HepG2 (cell line): ENCODE measurements around the gene KTN1. TPM values are rescaled to one million over a fixed set of nuclear protein-coding genes. Genes with fewer than 3 reads are reported as not detected.
A peak's percentile ranks its signal among the peaks of the same experiment; 100 is the strongest.

Experiments used
- CSRNP1 ChIP-seq: sonication (generic); formaldehyde crosslinking; IDR thresholded peaks from 2 replicates; pipeline ENCODE4 v1.8.1; 2023; ENCODE audit warnings: mild to moderate bottlenecking, missing genetic modification reagents
- FOXK2 ChIP-seq: fragments of 450-650 bp; IDR thresholded peaks from 2 replicates; pipeline ENCODE4 v1.6.1; 2016
- GATAD1 ChIP-seq: IDR thresholded peaks from 2 replicates; pipeline ENCODE4 v1.6.1; 2016; ENCODE audit warnings: missing genetic modification reagents, missing compliant biosample characterization
- HOXA3 ChIP-seq: sonication (generic); formaldehyde crosslinking; IDR thresholded peaks from 2 replicates; pipeline ENCODE4 v1.5.0; 2020; ENCODE audit warnings: missing genetic modification reagents
- KAT8 ChIP-seq: IDR thresholded peaks from 2 replicates; pipeline ENCODE4 v1.6.1; 2016; ENCODE audit warnings: missing genetic modification reagents, missing compliant biosample characterization
- KDM3A ChIP-seq: IDR thresholded peaks from 2 replicates; pipeline ENCODE4 v1.6.1; 2018; ENCODE audit warnings: low read depth, missing compliant biosample characterization
- MAZ ChIP-seq, 2 experiments: sonication (generic) in 1 of 2; formaldehyde crosslinking in 1 of 2; IDR thresholded peaks; 2 replicates each; pipeline versions ENCODE4 v1.5.0 to v1.6.1; 2012 to 2020; ENCODE audit warnings: low read depth in 2 of 2, mild to moderate bottlenecking in 2 of 2, borderline replicate concordance in 1 of 2, improper control_type of control experiment in 1 of 2, low read length in 1 of 2, missing genetic modification reagents in 1 of 2, moderate library complexity in 1 of 2
- RORA ChIP-seq: sonication (generic); formaldehyde crosslinking; IDR thresholded peaks from 2 replicates; pipeline ENCODE4 v1.5.0; 2020; ENCODE audit warnings: mild to moderate bottlenecking, missing genetic modification reagents, moderate library complexity
- SRY ChIP-seq: sonication (generic); formaldehyde crosslinking; IDR thresholded peaks from 2 replicates; pipeline ENCODE4 v1.8.0; 2022; ENCODE audit warnings: mild to moderate bottlenecking, missing genetic modification reagents
- TCF12 ChIP-seq, 2 experiments: fragments of 450-650 bp in 1 of 2; sonication (generic) in 1 of 2; formaldehyde crosslinking in 1 of 2; IDR thresholded peaks; 2 replicates each; pipeline versions ENCODE4 v1.6.1 to v1.8.0; 2017 to 2022; ENCODE audit warnings: antibody characterized with exemption in 1 of 2, mild to moderate bottlenecking in 1 of 2, missing genetic modification reagents in 1 of 2, moderate library complexity in 1 of 2
- ZBTB10 ChIP-seq: sonication (generic); formaldehyde crosslinking; IDR thresholded peaks from 2 replicates; pipeline ENCODE4 v1.4.0; 2020; ENCODE audit warnings: missing genetic modification reagents, borderline replicate concordance
- ZNF737 ChIP-seq: sonication (generic); formaldehyde crosslinking; IDR thresholded peaks from 2 replicates; pipeline ENCODE4 v1.5.0; 2020; ENCODE audit warnings: missing genetic modification reagents, mild to moderate bottlenecking, borderline replicate concordance
- ZNF770 ChIP-seq: sonication (generic); formaldehyde crosslinking; IDR thresholded peaks from 2 replicates; pipeline ENCODE4 v1.5.0; 2020; ENCODE audit warnings: mild to moderate bottlenecking, missing genetic modification reagents
- ZSCAN31 ChIP-seq: sonication (generic); formaldehyde crosslinking; IDR thresholded peaks from 2 replicates; pipeline ENCODE4 v1.5.0; 2020; ENCODE audit warnings: low read depth, mild to moderate bottlenecking, missing genetic modification reagents
- polyA plus RNA-seq, 8 experiments: library from polyadenylated mRNA; depleted of rRNA in 3 of 8; stranded (reverse) in 7 of 8; unstranded in 1 of 8; fragments of >200 nt; fragmentation: Illumina TruSeq in 4 of 8; extraction: Trizol in 4 of 8; gene quantifications; 2 replicates each; pipeline versions ENCODE4 v1.2.1 to v1.2.3, GENCODE V29; 2011 to 2016; ENCODE audit warnings: low read depth in 4 of 8, missing spikeins in 1 of 8, mixed read lengths in 1 of 8; ENCODE audit not compliant: insufficient read depth in 1 of 8
- total RNA-seq, 5 experiments: library from RNA; depleted of rRNA; stranded (reverse); fragments of >200 nt; fragmentation: Illumina TruSeq; extraction: Trizol; gene quantifications; 2 replicates each; pipeline ENCODE4 v1.2.3, GENCODE V29; 2016; ENCODE audit warnings: low read depth in 1 of 5
- TF ChIP-seq, protein P1 (sequence below): sonication (generic); formaldehyde crosslinking; IDR thresholded peaks from 2 replicates; pipeline ENCODE4 v1.5.1; 2020; ENCODE audit warnings: mild to moderate bottlenecking, moderate library complexity, missing genetic modification reagents
- TF ChIP-seq, protein P2 (sequence below): sonication (generic); formaldehyde crosslinking; IDR thresholded peaks from 2 replicates; pipeline ENCODE4 v1.5.1; 2020; ENCODE audit warnings: missing genetic modification reagents, mild to moderate bottlenecking, borderline replicate concordance
- TF ChIP-seq, protein P3 (sequence below): sonication (generic); formaldehyde crosslinking; IDR thresholded peaks from 2 replicates; pipeline ENCODE4 v1.4.0; 2020; ENCODE audit warnings: missing genetic modification reagents

KTN1 gene
- total and polyA plus RNA-seq, 2 of the 13 experiments (the other 11 are each of a cell fraction or from before 2014, with no cell fraction given), result 60.6 to 169 TPM

DNA sequence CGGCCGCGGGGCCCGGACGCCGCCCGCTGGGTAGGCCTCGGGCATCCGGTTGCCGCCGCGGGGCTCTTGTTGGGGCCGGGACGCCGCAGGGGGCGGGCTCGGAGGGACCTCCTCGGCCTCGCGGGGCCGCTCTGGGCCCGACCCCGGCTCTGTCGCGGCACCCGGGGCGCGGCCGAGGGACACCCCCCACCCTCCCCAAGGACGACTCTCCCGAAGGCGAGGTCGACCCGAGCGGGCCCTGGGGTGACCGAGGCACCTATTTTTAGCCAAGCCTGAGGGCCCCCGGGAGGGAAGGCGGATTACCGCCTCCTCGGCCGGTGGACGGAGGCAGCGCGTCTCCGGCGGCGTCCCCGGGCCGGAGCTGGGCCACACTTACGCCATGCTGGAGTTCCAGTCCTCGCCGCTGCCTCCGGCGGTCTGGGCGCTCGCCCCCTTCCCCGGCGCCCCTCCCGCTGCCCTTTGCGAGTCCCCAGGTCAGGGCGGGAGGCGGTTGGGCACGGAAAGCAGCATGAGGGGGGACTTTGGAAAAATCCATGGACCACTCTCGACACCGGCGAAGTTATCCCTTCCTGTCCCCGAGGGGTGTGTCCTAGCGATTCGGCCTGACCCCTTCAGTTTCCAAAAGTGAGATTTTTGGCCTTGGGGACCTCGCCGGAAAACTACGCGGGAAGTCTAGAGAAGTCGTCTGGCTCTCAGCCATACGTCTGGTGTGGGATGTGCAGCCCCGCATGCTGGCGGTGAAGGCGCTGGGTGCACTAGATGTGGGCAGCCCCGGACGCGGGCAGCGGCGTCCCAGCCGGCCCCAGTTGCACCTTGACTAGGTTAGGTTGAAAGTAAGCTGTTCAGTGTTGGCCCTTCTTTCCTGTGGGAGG is 699 bp downstream of the KTN1 start (continued):
- TF ChIP-seq, protein P1, sequence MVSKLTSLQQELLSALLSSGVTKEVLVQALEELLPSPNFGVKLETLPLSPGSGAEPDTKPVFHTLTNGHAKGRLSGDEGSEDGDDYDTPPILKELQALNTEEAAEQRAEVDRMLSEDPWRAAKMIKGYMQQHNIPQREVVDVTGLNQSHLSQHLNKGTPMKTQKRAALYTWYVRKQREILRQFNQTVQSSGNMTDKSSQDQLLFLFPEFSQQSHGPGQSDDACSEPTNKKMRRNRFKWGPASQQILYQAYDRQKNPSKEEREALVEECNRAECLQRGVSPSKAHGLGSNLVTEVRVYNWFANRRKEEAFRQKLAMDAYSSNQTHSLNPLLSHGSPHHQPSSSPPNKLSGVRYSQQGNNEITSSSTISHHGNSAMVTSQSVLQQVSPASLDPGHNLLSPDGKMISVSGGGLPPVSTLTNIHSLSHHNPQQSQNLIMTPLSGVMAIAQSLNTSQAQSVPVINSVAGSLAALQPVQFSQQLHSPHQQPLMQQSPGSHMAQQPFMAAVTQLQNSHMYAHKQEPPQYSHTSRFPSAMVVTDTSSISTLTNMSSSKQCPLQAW (CRISPR knock-in tag), result peak; percentile 46; the same call in 1 of the 2 replicates
- TF ChIP-seq ZSCAN31 (CRISPR knock-in tag) (no peak), KAT8 (CRISPR knock-in tag) (no peak), KDM3A (CRISPR knock-in tag) (no peak), RORA (no peak), GATAD1 (CRISPR knock-in tag) (no peak), ZBTB10 (CRISPR knock-in tag) (no peak), SRY (CRISPR knock-in tag) (no peak), FOXK2 (no peak), ZNF770 (CRISPR knock-in tag) (0 out of 2 replicates have a peak, but pooled peaks have one; percentile 19), HOXA3 (CRISPR knock-in tag) (no peak), ZNF737 (CRISPR knock-in tag) (no peak), CSRNP1 (CRISPR knock-in tag) (no peak), MAZ (IDR thresholded peaks at IDR 0.05; ENCODE audit: borderline replicate concordance, low read depth, low read length) (no peak), MAZ (CRISPR knock-in tag; IDR thresholded peaks at IDR 0.05; ENCODE audit: low read depth) (0 out of 2 replicates have a peak, but pooled peaks have one; percentile 21), TCF12 (IDR thresholded peaks at IDR 0.05) (no peak), TCF12 (CRISPR knock-in tag; IDR thresholded peaks at IDR 0.05) (no peak)
- TF ChIP-seq, protein P2, sequence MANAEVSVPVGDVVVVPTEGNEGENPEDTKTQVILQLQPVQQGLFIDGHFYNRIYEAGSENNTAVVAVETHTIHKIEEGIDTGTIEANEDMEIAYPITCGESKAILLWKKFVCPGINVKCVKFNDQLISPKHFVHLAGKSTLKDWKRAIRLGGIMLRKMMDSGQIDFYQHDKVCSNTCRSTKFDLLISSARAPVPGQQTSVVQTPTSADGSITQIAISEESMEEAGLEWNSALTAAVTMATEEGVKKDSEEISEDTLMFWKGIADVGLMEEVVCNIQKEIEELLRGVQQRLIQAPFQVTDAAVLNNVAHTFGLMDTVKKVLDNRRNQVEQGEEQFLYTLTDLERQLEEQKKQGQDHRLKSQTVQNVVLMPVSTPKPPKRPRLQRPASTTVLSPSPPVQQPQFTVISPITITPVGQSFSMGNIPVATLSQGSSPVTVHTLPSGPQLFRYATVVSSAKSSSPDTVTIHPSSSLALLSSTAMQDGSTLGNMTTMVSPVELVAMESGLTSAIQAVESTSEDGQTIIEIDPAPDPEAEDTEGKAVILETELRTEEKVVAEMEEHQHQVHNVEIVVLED (CRISPR knock-in tag), result peak; percentile 38; the same call in 1 of the 2 replicates
- TF ChIP-seq, protein P3, sequence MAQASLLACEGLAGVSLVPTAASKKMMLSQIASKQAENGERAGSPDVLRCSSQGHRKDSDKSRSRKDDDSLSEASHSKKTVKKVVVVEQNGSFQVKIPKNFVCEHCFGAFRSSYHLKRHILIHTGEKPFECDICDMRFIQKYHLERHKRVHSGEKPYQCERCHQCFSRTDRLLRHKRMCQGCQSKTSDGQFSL (CRISPR knock-in tag), result peak; percentile 69
